Epidermal melanocyte (primary cell): ENCODE results near the gene PLCL1.

Source experiments
- DNase-seq: peaks from one replicate; pipeline ENCODE4 v3.0.0; 2011; ENCODE audit warnings: low spot score; ENCODE audit not compliant: insufficient read length

PLCL1 gene

DNA sequence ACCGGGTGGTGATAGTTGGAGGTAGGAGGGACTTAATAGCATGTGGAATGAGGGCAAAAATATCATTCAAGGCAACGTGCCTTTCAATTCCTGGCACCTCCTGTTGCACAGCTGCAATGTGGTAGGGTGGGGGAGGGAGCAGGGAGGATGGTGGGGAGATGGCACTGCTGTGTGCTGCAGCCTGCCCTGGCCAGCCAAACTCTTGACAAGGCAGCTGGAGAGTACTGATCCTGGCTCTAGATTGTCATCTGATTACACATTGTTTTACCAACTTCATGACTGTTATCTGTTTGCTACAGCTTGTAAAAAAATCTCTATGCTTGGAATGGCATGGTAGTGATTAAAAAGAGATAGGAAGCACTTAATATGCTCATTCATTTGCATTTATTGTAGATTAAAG, 47.7 kb downstream of the PLCL1 start:
- DNase-seq, result no peak

DNA sequence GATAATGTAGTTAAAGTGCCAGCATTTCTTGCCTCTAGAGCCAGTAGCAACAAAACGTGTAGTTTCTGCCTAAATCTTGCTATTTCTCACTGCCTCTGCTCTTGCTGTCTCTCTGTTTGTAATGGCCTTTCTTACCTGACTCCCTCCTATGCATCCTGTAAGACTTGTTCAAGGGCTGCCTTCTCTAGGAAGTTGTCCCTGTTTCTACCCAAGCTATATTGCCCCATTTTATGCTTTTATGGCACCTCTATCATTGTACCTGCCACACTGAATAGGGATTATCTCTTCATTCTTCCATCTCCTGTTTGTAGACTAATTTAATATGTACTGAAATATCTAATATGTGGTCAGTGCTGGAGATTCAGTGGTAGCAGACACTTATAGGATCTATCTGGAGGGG, 49.2 kb downstream of the PLCL1 start:
- DNase-seq, result no peak

- DNase-seq, result no peak
Observed at GRCh38 chr2:197857476-197858107, 53.2 kb downstream of the PLCL1 start.

GRCh38 chr2:197858607-197859140, 54.3 kb downstream of the PLCL1 start:
- no peak for DNase-seq

DNA sequence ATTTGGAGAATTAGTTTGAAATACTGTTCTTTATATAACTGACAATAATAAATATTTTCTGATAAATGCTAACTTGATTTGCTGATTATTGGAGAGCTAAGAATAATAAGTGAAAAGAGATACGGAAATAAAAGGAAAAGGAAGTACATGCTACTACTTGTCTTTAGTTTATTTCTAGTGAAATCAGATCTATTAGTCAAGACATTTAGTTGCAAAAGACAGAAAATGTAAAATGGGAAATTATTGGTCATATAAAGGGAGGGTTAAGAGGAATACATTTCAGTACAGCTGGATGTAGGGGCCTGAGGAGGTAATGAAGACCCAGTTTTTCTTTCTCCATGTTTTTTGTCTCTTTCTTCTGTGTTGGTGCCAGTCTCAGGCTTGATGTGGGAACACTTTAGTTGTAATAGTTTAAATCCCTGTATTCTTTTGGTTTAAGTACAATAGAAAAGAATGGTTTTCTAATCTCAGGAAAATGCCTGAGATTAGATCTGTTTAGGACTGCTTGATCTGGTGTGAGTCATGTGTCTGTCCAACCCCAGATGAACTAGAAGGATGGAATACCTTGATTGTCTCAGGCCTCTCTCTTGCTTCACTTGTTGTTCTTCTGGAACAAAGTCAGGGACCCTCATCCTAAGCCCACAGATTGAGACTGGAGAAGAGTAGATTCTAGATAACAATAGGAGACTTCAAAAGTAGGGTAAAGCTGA, 58.0 kb downstream of the PLCL1 start:
- no peak for DNase-seq

GRCh38 chr2:197863744-197864143, 59.4 kb downstream of the PLCL1 start:
- no peak for DNase-seq

GRCh38 chr2:197866455-197866854, 62.1 kb downstream of the PLCL1 start:
- no peak for DNase-seq

DNA sequence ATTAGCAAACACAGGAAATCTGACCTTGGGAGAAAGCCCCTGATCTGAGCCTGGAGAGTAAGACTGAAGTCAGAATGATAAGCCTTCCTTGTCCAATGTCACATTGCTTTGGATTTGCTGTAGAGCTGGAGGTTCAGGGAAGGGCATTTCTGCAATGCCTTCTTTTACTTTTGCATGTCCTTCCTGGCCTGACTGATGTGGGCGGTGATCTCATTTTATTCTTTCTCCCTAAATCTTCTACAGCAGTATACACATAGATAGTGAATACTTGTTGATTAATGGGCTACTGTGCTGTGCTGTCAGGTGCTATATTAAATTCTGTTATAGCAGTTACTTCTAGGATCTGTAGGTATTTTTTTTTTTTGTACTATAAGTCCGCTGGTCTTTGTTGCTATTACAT, 62.6 kb downstream of the PLCL1 start:
- DNase-seq, result no peak

- no peak for DNase-seq
Observed at GRCh38 chr2:197867624-197868023, 63.2 kb downstream of the PLCL1 start.

DNA sequence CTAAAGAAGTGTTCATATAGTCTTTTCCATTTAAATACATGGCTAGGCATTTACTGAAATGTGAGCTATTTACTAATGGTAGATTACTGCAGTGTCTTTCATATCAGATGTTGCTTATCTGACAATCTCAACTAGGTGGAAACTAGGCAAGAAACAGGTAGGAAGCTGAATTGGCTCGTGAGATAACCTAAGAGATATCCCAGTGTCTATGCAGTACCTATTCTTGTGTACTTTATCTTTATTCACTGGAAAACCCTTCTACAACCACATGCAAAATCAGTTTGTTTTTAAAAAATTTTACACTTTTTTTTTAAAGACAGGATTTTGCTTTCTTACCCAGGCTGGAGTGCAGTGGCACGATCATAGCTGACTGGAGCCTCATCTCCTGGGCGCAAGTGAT, 63.8 kb downstream of the PLCL1 start:
- DNase-seq, result no peak

- no peak for DNase-seq
Observed at GRCh38 chr2:197869041-197869440, 64.6 kb downstream of the PLCL1 start.

- no peak for DNase-seq
Observed at GRCh38 chr2:197869501-197870111, 65.2 kb downstream of the PLCL1 start.

DNA sequence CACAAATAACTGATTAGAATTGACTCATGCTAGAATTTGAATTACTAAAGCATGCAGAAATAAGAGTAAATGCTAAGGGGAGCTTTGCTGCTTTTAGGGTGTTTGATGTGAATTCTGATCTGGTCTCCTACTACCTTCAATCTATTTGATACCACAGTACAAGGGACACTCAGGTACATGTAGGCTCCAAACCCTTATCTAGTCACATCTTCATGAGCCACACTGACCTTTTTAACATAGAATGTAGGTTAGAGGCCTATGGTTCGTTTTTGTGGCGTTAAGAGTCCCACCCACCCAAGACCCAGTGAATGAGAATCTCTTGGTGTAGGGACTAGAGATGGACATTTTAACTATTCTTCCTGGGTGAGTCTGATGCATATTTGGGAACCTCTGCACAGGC, 65.7 kb downstream of the PLCL1 start:
- no peak for DNase-seq

DNA sequence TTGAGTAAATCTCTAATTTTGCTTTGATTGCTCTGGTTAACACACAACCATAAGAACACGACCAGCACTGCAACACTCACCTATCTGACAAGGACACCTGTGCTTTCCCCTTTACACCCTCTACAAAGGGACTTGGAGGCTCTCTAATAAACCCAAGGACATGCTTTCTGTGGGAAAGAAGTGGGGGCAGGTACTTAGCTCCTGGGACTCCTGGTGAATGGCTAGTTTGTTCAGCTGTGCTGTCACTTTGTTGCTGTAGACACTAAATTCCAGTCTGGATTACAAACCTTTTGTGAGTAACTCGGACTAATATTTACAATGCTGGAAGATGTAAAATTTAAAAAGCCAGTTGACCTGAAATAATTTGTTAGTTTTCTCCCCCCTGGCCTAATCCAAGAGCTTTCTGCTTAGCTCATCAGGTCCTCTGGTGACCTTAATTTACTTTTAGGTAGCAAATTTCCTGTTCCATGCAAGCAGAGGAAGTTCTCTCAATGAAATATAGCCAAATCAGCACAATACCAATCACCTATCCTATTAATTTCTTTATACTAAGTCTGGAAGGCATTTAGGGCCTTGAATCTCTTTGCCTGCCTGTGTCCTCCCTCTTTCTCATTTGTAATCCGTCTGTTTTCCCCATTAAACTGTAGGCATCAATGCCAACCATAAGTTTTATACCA, 67.5 kb downstream of the PLCL1 start:
- DNase-seq, result no peak

GRCh38 chr2:197873293-197873701, 68.9 kb downstream of the PLCL1 start:
- no peak for DNase-seq

- no peak for DNase-seq
Observed at GRCh38 chr2:197875763-197876162, 71.4 kb downstream of the PLCL1 start.

DNA sequence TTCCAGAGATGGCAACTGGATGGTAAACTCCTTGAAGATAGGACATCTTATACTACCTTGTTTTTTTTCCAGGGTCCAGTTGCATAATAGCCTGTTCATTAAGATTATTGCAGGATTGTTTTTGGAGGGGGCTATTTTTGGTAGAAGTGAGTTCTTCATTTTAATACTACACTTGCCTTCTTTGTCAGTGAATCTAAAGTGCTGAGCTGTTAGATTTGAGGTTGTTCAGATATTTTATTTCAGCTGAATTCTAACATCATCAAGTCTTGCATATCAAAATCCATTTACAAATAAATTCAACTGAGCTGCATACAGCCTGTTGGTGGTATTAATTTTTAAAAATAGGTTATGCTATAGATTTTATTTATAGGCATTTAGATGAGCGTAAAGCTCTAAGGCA, 72.1 kb downstream of the PLCL1 start:
- no peak for DNase-seq

- DNase-seq, result no peak
Observed at GRCh38 chr2:197877038-197877437, 72.6 kb downstream of the PLCL1 start.

- DNase-seq, result no peak
Observed at GRCh38 chr2:197878792-197879191, 74.4 kb downstream of the PLCL1 start.

GRCh38 chr2:197879812-197880408, 75.5 kb downstream of the PLCL1 start:
- DNase-seq, result no peak

DNA sequence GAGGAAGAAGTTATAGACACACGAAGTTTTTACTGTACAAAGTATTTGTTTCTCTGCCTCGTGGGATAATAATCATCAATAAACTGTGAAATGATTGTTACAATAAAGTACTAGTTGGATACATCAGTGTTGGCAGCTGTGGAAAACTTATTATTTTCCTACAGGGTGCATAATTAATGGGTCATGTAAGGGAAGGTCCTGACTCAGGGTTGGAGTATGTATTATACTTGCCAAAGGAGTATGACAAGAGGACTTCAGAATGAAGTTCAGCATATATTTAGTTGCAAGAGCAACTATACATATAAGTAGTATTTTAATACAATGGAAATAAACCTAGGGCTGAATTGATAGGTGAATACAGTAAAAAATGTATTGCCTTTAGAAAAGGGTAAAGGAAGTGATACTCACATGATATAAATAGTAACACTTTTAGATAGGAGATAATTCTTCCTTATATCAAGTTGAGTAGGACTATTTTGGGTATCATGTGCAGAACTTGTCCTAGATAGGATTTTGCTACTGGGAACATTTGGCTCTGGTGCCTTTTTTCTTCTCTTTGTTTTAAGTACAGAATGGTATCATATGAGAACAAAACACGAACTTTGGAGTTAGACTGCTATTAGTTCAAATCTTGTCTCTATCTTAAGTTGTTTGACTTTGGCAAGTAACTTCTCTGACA, 79.1 kb downstream of the PLCL1 start:
- no peak for DNase-seq
